GM19238 (cell line): Measurements from ENCODE around the gene ADPRHL1.

Experiments used
- DNase-seq: peaks from one replicate; pipeline ENCODE4 v3.0.0; 2011; ENCODE audit warnings: low spot score; ENCODE audit not compliant: insufficient read length

ADPRHL1 gene

DNA sequence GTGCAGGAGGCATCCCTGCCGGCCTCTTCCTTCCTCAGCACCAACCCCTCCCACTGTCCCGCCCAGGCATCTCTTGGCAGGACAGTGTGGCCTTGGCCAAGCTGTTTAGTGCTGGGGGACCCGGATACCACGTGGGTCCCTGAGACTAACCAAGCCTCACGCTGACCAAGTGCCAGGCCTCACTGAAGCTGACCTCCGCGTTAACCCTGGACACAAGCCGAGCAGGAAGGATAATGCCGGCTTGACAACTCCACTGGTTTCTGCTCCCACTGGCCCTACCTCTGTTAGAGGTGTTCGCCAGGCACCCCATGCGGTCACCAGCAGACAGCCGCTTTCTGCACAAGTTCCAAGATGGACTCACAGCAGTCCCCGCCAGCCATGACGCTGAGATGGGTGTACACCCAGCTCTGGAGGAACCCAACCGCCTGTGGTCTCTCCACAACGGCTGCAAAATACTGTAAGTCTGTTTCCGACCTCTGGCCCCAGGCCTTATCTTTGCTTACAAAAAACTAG, 101.7 kb downstream of the ADPRHL1 start:
- DNase-seq: no peak

DNA sequence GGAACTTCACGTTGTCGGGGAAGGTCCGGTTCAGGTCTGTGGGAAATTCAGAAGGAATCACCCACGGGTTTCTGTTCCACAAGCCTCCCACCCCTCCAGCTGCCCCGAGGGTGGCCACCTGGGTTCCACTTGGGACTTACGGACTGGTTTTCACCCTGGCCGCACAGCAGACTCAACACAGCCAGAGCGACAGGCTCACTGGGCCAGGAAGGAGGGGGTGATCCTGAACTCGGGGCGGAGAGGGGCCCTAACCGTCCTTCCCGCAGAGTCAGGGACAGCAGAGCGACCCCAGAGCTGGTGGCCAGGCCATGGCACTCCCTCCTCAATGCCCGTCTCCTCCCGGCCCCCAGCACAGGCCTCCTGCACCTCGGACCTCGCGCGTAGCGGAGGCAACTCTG, 102.4 kb downstream of the ADPRHL1 start:
- DNase-seq: no peak

DNA sequence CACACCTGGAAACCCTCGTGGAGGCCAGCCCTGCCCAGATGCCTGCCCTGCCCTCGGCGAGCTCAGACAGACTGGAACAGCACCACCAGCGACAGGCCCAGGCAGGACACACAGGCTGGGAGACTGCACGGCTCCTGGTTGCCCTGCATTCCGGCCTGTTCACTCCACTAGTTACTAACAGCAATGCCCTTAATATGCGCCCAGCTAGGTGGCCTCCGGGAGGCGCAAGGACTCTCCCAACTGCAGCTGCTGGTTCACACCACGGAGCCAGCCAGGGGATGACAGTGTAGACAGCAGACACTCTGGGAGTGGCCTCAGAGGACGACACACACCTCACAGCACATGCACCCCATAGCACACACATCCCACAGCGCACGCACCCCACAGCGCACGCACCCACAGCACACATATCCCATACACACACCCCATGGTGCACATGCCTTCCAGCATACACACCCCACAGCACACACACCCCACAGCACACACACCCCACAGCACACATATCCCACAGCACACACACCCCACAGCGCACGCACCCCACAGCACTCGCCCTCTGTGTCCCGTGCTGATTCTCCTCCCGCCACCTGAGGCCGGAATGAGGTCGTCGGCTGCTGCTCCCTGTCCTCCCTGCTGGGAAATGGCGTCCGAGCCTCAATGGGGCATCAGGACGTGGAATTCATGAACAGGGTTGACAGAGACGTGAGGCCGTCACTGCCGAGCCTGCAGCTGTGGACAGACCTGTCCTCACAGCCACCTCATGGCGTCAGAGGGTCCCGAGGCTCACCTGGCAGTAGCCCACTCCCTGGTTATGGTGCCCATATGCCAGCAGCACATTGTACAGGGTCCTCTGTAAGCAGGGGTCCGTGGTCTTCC, 103.0 kb downstream of the ADPRHL1 start:
- no peak for DNase-seq
